DLD1 (cell line): ENCODE measurements around the gene SEMA3E.
"Not testable (repeated sequence)": the region's sequence is repeated elsewhere in the genome, so short reads cannot be mapped to it uniquely, and the experiment has no call there.

ENCODE experiments used
- in situ Hi-C: cut with HindIII; loops from 2 replicates; pipeline ENCODE4 v1.10.0; 2017; ENCODE audit warnings: low sequenced_read_pairs

Gene SEMA3E

DNA sequence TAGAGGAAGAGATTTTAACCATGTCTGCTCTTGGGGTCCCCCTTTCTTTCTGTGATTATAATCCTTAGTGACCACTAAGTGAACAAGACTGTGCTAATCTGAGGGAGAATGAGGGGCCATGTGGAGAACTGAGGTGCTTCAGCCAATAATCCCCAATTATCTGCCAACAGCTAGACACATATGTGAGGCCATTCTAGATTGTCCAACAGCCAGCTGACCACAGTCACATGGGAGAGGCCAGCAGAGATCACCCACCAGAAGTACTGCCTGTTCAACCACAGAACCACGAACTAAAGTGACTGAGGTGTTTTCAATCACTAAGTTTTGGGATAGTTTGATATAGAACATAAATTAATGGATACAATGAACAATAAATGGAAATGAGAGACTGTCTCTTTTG, 74.3 kb downstream of the SEMA3E start:
- in situ Hi-C loops = no loop called here

DNA sequence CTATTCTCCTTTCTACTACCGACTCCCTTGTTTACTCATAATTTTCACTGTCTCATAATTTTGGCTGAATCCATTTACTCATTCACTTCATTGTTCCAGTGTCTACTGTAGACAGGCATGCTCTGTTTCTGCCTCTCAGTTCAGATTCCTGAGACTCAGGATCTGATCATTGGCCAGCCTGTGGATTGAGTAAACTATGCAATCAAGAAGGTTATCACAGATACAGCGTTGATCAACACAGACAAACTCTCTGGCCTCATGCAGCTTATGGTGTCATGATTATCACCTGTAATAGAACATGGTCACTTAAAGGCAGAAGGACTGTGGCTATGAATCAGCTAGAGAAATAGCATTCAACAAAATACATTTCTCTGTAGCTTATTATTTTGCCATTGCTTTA, 86.0 kb downstream of the SEMA3E start:
- in situ Hi-C loops = no loop called here

DNA sequence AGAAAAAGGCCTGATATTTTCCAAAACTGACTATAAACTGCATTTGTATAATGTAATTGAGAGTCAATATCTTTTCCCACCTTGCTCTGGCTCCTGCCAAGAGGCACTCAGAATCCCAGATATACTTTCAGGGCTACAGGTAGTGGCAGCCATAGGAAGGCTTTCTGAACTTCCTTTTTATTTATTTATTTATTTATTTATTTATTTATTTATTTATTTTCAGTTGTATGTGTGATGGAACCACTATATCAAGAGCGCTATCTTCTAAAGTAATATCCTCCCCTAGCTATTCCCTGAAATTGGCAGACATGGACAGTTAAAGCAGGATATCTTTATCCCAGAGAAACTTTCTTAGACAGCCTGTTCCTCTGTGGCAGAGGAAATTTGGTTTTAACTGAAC, 86.7 kb downstream of the SEMA3E start:
- in situ Hi-C loops = no loop called here

DNA sequence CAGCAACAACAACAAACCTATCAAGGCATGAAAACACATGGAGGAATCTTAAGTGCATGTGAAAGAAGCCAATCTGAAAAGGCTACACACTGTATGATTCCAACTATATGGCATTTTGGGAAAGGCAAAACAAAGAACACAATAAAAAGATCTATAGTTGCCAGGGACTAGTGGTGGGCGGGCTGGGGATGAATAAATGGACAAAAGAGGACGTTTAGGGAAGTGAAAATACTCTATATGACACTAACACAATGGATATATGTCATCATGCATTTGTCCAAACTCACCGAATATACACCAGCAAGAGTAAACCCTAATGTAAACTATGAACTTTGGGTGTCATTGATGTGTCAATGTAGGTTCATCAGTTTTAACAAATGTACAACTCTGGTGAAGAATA, 89.1 kb downstream of the SEMA3E start:
- in situ Hi-C loops = no loop called here

DNA sequence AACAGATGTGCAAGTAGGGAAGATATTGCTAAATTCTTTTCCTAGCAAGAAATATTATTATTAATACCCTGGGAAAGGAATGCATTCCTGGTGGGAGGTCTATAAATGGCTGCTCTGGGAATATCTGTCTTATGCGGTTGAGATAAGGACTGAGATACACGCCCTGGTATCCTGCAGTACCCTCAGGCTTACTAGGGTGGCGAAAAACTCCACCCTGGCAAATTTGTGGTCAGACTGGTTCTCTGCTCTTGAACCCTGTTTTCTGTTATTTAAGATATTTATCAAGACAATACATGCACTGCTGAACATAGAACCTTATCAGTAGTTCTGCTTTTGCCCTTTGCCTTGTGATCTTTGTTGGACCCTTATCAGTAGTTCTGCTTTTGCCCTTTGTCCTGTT, 96.4 kb downstream of the SEMA3E start:
- in situ Hi-C loops = not testable (repeated sequence)

DNA sequence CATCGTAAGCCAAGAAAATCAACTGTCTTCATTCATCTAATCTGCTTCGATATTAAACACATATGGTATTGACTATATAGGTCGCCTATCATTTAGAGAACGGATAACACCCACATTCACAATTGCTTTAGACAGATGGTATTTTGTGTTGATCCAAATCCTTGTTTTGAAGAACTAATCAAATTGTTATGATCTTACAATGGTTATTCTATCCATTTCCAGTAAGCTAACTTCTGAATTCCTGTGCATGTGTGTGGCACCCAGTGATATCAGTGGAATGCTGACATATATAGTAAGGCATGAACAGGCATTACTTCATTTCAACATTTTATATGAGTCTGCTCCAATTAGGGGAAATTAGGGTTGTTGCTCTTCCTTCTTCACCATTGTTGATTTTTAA, 98.8 kb downstream of the SEMA3E start:
- in situ Hi-C loops = no loop called here

DNA sequence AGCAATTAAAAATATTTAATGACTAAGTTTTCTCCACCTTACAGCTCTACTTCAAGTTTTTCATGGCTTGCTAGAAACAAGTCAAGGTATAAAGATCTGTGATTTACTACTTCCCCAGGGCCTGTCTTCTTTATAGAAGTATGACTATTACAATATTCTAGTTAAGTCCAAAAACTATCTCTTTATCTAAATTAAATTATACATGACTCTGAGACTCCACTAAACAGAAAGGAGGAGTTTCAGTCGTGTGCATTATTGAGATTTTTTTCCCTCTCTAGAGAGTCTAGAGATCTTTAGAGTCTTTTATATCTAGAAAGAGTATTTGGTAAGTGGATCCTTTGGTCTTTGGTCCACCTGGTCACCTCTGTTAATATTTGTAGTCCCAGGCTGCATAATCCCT, 100.7 kb downstream of the SEMA3E start:
- in situ Hi-C loops = no loop called here

DNA sequence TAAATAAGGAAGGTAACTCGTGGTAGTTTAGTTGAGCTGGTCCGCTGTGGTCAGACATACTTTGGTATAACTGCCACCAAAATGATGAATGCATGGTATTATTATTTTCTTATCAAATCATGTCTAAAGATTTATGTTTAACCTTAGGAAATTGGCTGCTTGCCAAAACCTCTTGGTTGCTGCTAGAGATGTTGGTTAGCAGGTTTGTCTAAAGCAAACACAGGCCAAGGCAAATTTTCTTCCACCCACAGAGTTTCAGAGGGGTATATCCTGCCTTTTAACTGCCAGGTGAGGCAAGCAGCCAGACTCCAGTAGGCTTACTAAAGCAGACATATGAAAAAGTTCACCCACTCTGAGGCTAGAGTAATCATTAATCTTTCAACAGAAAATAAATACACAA, 101.4 kb downstream of the SEMA3E start:
- in situ Hi-C loops = no loop called here

DNA sequence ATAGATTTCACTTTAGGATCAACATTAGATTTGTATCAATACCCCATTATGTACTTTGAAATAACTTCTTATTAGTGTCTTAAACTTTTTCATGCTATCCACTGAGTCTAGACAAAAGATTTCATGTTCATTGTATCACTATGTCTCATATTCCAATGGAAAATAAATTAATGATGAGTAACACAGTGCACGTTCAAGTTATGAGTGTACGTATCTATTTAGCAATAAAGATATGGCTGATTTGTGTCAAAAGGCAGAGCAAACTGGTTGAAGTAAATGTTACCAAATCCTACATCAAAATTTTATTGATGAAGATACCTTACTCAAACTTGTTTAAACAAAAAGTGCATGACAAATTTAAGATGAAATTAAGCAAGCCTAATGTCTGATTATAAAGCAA, 102.4 kb downstream of the SEMA3E start:
- in situ Hi-C loops = no loop called here

DNA sequence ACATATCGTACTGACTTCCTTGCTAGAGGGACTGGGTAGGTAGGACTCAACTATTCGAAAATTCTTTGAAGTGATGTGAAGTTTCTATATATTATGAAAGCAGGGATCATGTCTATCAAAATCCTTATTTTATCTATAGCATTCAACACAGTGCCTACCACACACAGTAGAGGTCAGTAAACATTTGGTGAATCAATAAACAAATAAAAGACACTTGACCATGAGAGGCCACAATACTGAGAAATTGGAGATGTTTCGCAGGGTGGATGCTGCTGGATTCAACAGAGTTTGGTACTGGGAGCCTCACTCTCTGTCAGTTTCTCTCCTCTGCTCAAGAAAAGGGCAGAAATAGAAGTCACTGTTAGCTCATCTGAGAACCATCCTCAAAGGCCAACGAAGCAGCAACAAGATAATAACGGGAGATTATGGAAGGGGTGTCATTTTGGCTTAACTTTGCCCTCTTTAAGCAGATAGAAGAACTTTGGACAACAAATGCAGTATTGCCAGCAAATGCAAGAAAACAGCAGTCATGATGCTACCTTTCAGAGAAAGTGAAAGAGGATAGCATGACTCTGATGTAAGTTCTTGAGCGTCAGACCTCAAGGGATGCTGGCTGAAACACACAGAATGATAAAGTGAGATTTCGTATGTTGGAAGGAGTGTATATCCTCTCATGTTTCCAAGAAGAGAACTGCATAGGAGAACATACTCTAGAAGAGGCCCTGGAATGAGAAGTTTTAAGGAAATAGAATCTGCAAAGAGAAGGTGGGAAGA, 107.6 kb downstream of the SEMA3E start:
- in situ Hi-C loops = no loop called here

DNA sequence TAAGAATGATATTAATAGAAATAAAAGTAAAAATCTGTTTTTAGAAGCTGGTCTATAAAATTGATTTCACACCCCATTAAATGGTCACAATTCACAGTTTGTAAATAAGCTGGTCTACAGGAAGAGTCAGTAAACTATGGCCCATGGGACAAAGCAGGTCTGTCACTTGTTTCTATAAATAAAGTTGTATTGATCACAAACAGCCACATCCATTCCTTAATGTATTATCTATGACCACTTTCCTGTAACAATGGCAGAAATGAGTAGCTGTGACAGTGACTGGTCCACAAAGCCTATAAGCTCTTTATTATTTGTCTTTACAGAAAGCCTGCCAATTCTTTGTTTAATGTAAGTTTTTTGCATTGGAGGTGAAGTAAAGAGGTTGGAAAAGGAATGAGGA, 114.5 kb downstream of the SEMA3E start:
- in situ Hi-C loops = no loop called here

DNA sequence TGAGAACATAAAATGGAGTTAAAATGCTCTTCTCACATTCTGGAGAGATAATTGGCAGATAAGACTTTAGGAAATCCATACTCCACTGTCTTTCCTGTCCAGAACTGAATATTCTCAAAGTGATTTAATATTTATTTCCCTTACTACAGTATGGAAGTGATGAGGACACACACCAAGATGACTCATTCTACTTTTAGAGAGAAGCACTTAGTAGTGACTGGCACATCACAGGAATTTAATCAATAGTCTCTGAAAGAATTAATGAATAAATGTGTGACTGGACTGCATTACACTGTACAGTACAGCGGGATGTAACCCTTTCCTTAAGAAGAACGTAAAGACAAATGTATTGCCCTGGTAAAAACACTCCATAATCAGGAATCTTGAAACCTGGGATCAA, 116.7 kb downstream of the SEMA3E start:
- in situ Hi-C loops = no loop called here

DNA sequence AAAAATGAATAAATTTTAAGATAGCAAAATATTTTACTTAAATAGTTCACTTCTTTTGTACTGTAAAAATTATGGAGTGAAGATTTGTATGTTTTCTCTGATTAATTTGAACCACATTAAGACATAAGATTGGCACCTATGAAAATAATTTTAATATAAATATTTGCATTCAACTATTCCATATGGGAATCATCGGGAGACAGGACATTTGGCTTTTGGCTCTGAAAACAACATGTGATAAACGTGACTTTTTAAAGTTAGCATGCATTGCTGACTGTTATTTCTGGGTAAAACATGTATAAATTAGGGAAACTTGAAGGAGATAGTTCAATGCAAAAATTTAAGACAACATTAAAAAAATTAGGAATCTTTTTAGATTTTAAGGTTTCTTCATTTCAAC, 117.2 kb downstream of the SEMA3E start:
- in situ Hi-C loops = no loop called here

DNA sequence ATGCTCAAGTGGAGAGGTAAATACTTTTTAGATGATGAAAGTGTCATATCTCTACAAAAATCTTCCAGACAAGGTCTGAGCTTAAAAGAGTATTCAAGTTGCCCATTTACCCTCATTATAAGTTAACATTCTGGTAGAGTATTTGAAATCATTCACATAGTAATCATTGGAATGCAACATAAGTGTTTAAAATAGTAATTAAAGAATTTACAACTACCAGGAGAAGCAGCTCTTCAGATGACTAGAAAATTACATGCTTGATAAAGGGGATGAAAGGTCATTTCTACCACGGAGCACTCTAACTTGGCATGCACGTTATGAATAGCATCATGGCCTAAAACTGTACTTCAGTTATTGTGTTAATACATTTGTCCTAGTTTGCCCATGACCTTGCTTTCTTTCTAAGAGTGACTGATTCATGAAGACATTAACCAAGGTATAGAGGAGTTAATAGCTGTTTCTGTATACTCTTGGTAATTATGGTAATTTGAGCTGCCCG, 120.0 kb downstream of the SEMA3E start:
- in situ Hi-C loops = no loop called here

DNA sequence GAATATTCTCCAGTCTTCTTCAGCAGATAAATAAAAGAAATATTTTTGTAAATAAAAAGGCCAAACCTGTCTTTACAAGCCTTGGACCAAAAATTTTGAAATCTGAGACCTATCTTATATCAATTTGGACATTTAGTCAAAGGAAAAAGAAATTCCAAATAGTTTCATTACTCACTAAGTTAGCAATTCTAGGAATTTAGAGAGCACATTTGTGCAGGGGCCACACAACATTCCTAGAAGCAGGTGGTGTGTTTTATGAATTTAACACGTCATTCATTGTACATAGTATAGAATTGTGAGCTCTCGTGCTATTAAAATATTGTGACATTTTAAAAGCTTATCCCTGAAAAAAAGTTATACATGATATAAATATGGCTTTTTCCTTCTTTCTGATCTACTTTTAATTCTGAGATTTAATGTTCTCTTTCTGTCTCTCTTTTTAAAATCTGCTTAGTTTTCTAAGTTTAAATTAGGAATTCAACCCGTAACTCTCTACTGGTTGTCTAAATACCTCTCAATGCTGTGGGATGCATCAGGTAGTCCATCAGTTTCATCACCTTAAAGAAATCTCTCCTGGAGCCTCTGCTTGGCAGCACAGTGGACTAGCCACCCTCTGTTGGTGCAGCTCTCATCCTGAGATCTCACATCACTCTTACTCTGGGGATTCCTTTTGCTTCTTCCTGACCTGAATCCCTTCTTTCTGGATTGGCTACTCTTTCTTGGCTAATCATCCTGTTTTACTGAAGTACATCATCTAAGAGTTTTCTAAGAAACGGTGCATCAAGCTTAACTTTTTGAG, 124.5 kb downstream of the SEMA3E start:
- in situ Hi-C loops = no loop called here

DNA sequence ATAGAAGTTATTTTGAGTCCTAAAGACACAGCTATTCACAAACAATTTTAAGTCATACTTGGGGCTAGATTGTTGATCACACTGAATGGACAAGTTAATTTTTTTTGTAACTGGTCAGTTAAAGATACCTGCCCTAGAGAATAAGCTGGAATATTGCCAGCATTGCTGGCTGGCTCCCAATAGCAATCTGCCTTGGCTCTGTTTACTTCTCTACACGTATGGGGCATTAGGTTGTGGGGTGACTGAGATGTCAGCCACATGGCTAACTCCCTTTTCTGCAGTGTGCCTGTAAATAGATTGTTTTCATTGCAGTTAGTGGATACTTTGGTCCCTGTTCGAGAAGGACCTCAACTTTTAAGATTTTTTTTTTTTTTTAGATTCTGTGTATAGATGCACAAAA, 128.2 kb downstream of the SEMA3E start:
- in situ Hi-C loops = no loop called here

DNA sequence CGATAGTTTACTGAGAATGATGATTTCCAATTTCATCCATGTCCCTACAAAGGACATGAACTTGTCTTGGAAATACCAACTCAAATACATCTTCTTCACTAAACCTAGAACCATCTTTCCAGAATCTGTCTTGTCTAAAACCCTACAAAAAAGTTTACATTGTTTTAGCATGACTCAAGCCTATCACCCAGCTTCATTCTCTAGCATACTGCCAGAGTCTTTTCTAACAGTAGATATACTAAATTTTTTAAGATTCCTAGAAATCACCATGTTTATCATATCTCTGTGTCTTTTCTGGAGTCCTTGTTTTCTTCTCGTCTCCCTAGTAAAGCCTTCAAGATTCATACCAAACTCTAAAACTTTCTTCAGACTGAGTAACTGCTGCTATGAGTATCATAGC, 129.7 kb downstream of the SEMA3E start:
- in situ Hi-C loops = no loop called here

DNA sequence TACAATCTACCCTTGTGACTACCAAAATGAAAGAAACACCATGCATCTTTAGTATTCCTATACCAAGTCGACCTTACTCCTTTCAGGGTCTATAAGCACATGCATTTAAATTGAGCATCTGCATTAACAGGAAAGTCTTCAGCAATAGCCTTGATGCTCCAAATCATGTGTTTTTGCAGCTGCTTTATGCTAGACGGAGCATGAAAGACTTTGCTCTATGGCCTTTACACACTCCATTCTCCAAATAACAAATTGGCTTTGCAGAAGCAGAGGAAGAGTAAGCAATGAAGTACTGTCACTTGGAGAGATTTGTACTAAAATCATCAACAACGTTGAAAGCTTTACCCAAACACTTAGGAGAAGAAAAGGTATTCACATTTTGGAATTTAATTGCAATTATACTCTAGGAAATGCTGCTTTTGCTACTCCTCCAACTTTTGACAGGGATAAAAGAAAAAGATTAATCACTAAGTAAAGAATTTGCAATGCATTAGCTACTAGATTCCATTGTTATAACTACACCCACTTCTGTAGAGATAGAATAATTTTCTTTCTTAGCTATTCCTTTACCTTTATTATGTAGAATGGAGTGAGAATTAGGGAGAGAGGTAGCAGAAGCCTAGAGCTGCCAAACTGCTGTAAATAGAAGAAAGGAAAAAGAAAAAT, 131.8 kb downstream of the SEMA3E start:
- in situ Hi-C loops = no loop called here

DNA sequence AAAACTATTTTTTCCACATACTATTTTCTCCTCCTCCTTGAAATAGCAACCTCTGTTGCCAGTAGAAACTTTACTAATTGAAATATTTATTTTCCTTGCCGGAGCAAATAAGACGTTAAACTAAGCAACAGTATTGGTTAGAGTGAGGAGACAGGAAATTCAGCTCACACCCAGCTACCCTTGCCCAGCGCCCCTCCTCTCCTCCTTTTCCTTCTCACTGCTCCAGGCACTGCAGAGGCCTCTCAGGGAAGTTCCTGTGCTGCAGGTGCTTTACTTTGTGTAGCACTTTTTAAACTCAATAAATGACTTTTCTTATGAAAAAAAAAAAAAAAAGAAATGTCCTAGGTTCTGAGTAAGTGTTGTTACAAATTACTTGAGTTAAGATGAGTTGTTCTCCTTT, 134.0 kb downstream of the SEMA3E start:
- in situ Hi-C loops = no loop called here

DNA sequence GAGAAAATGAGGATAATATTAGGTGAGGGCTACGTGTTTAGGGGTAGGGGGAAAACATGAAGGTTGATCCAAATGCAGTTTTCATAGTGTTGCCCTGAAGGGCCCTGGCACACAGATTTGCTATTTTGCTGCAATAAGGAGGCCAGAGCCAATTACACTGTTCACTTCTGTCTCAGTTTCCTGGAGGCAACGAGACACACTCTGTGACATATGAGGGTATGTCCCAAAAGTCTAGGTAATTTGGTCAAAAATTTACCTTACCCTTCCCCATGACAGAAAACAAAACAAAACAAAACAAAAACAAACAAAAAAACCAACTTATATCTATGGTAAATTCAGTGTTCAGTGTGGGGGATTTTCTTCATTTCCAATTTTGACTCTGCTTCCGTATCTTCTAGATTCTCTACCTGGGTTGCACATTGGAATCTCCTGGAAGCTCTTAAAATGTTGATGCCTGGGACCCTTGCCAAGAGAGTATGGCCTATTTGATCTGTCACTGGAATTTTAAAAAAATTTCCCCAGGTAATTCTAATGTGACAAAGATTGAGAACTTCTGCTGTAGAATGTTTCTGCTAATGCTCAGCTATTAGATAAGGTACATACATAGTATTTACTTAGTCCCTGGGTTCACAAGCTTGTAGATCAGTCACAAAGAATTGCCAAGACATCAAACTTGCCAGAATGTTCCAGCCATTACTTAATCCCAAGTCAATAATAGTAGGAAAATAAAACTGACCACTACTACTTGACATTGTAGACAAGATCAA, 139.5 kb downstream of the SEMA3E start:
- in situ Hi-C loops = no loop called here

DNA sequence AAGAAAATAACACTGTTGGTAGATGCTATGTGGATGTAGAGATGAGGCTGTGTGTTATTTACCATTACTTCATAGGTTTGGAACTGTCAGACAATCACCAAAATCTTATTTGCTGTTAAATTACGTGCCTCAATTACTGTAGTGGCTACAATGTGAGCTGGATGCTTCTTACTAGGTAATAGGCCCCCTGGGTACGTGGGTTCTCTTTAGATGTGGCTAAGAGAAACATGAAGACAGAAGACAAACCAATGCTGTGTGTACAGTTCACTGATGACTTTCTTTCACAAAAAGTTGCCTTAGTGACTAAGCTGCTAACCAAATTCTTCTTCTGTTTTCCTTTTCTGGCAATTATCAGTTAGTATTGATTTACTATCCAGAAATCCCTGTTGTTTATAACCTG, 144.6 kb downstream of the SEMA3E start:
- in situ Hi-C loops = no loop called here
